Left lung (tissue), 10 donors: Measurements from ENCODE around the gene RPL7A. TPM values are rescaled to one million over a fixed set of nuclear protein-coding genes. Genes with fewer than 3 reads are reported as not detected.
A peak's percentile ranks its signal among the peaks of the same experiment; 100 is the strongest.

Experiments
- ATAC-seq: fragments of 200-7000 bp; cut with Tn5 transposase; one replicate; pipeline ENCODE4 v1.9.1; 2020; ENCODE audit warnings: moderate library complexity
- DNase-seq, 4 donors: peaks; one replicate each; pipeline ENCODE4 v3.0.0-alpha.2; 2013 to 2020
- H3K27ac ChIP-seq, 2 donors: fragments of 200-600 bp; sonication (generic) in 1 of 2; one replicate each; pipeline versions ENCODE4 v1.5.0 to v1.8.0; 2020 to 2021
- H3K27me3 ChIP-seq, 2 donors: fragments of 200-600 bp; sonication (generic) in 1 of 2; one replicate each; pipeline versions ENCODE4 v1.5.0 to v1.8.0; 2020 to 2021
- H3K36me3 ChIP-seq, 2 donors: fragments of 200-600 bp; sonication (generic) in 1 of 2; one replicate each; pipeline versions ENCODE4 v1.5.0 to v1.8.0; 2020 to 2021
- H3K4me1 ChIP-seq, 2 donors: fragments of 200-600 bp; one replicate each; pipeline ENCODE4 v1.8.0; 2021
- H3K4me3 ChIP-seq, 2 donors: fragments of 200-600 bp; sonication (generic) in 1 of 2; one replicate each; pipeline versions ENCODE4 v1.5.0 to v1.8.0; 2020 to 2021; ENCODE audit warnings: mild to moderate bottlenecking in 1 of 2
- H3K9me3 ChIP-seq, 2 donors: fragments of 200-600 bp; sonication (generic) in 1 of 2; one replicate each; pipeline versions ENCODE4 v1.5.0 to v1.8.0; 2020 to 2021
- intact Hi-C, 2 donors: fragments of 100-400 bp; cut with DNase I; formaldehyde crosslinking; loops; one replicate each; pipeline versions ENCODE4 v1.11.2 to v1.14.2; 2022
- polyA plus RNA-seq, 6 donors: library from polyadenylated mRNA; unstranded; fragments of 120-200 nt; gene quantifications; one replicate each; pipeline ENCODE4 v1.2.1, GENCODE V29; 2013; ENCODE audit not compliant: insufficient read length in 6 of 6
- total RNA-seq, 2 donors: library from RNA; stranded (reverse); fragmentation: NEBNext Ultra II Directional; extraction: Animal tissue kit (Norgen Biotek cat#: 25700); gene quantifications; one replicate each; pipeline ENCODE4 v1.2.1, GENCODE V29; 2021
- TF ChIP-seq, protein P1 (sequence below), 2 donors: fragments of 200-600 bp; sonication (generic) in 1 of 2; IDR thresholded peaks; one replicate each; pipeline versions ENCODE4 v1.5.0 to v1.8.0; 2021; ENCODE audit warnings: antibody characterized with exemption in 2 of 2
- donor health status: DM: no; HTN: yes; CAD: no.
- donor health status: DM: no; HTN: no; CAD: no.

The RPL7A gene
- total and polyA plus RNA-seq, 8 donors, result 1,624 to 3,322 (median 3,094) TPM

DNA sequence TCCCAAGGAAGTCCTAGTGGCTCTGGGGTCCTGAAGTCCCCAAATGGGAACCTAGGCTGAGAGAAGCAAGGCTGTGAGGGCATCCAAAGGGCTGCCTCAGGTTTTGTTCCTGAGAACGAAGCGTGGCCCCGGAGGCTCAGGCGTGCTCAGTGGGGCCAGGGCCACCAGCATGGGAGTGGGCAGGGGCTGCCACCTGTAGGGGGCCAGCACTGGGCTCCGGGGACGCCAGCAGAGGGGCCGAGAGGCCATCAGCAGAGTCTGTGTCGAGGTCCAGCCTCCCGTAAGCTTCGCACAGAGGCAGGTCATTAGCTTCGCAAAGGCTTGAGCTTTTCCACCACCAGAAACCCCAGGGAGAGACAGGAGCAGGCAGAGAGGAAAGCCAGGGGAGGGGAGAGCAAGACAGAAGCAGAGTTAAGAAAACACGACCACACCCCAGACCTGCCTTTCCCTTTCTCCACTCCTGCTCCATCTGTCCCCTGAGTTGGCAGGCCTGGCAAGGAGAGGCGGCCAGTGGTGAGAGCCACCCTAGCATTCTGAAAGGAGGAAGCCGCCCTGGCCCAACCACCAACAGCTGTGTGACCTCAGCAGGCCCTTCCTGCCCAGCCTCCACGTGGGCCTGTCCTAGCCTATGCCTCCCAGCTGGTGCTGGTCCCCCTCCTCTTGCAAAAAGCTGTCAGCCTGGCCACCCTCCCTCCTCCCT, 6.5 kb upstream of the RPL7A start:
- Histone ChIP-seq H3K27ac (peak overlapping the region in 1 of 2 donors; percentile 85), H3K4me3 (peak overlapping the region in 1 of 2 donors; percentile 20), H3K27me3 (no peaks in the 10 kb centered on the region), H3K36me3 (peaks cover 0 to 72% of the 10 kb centered on the region in 2 donors), H3K4me1 (peaks cover 3 to 61% of the 10 kb centered on the region in 2 donors), H3K9me3 (no peaks in the 10 kb centered on the region)
- ATAC-seq (peak; percentile 73), DNase-seq (peak in 3 of 4 donors; percentile 13 to 91 (median 80))
- intact Hi-C loops, result no loop called here
- TF ChIP-seq, protein P1, sequence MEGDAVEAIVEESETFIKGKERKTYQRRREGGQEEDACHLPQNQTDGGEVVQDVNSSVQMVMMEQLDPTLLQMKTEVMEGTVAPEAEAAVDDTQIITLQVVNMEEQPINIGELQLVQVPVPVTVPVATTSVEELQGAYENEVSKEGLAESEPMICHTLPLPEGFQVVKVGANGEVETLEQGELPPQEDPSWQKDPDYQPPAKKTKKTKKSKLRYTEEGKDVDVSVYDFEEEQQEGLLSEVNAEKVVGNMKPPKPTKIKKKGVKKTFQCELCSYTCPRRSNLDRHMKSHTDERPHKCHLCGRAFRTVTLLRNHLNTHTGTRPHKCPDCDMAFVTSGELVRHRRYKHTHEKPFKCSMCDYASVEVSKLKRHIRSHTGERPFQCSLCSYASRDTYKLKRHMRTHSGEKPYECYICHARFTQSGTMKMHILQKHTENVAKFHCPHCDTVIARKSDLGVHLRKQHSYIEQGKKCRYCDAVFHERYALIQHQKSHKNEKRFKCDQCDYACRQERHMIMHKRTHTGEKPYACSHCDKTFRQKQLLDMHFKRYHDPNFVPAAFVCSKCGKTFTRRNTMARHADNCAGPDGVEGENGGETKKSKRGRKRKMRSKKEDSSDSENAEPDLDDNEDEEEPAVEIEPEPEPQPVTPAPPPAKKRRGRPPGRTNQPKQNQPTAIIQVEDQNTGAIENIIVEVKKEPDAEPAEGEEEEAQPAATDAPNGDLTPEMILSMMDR (IDR thresholded peaks at IDR 0.05), result no peak

DNA sequence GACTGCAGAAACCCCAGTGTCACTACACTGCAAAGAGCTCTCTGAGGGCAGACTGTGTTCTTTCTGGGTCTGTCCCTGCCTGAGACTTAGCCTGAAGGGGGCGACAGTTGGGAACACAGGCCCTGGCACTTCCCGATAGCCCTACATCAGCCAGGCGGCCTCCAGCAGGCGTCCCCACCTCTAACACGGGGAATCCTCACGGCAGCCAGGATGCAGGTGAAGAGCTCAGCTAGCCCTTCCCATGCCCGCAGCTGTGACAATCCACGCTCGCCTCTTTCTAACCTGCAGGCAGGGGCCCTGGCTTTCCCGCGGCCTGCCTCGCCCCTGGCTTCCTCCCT, 6.0 kb upstream of the RPL7A start:
- peak overlapping the region in 1 of 2 donors; percentile 20 for H3K4me3 ChIP-seq
- H3K27me3 ChIP-seq, result no peaks in the 10 kb centered on the region
- H3K9me3 ChIP-seq, result no peaks in the 10 kb centered on the region
- DNase-seq, result peak in 1 of 4 donors; percentile 56
- peaks cover 0 to 61% of the 10 kb centered on the region in 2 donors for H3K4me1 ChIP-seq
- ATAC-seq, result no peak
- H3K36me3 ChIP-seq, result peaks cover 0 to 72% of the 10 kb centered on the region in 2 donors
- TF ChIP-seq, protein P1 (IDR thresholded peaks at IDR 0.05), result no peak
- intact Hi-C loops, result no loop called here
- peak overlapping the region in 1 of 2 donors; percentile 85 for H3K27ac ChIP-seq

DNA sequence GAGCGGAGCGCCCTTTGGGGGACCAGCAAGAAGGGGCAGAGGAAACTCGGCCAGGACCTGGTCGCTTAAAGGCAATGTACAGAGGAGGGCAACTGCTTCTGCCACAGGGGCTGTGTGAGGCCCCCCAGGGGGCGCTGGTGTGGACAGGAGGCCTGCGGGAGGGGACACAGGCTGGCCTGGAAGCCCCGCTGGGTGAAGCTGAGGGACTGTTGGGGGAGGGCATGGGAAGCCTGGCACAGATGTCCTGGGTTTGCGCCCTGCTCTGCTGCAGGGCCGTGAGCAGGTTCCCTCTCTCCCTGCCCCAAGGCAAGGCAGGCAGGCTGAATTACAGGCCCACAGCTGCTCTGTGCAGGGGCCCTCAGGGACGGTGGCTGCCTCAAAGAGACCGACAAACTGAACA, 5.4 kb upstream of the RPL7A start:
- peaks cover 0 to 72% of the 10 kb centered on the region in 2 donors for H3K36me3 ChIP-seq
- no peak overlapping the region for H3K4me3 ChIP-seq
- H3K9me3 ChIP-seq, result no peaks in the 10 kb centered on the region
- H3K27me3 ChIP-seq, result no peaks in the 10 kb centered on the region
- intact Hi-C loops, result no loop called here
- ATAC-seq (no peak), DNase-seq (peak in 1 of 4 donors; percentile 72)
- H3K27ac ChIP-seq, result peak overlapping the region in 1 of 2 donors; percentile 85
- H3K4me1 ChIP-seq, result peaks cover 0 to 59% of the 10 kb centered on the region in 2 donors
- TF ChIP-seq, protein P1 (IDR thresholded peaks at IDR 0.05), result no peak

DNA sequence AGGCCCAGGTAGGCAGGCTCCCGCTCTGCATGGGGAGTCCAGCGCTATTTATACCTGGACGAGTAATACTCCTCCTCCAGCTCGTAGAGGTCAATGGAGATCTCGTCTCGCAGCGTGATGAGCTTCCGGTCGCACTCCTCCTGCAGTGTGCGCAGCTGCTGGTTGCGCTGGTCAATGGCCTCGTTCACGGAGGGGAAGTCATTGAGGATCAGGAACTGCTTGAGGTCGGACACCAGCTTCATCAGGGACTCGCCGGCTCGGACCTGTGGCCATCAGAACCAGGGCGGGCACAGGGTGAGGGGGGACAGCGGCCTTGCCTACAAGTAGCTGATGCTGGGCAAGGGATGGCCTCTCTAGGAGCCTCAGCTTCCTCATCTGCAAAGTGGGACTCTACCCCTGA, 3.9 kb upstream of the RPL7A start:
- peaks cover 0 to 73% of the 10 kb centered on the region in 2 donors for H3K36me3 ChIP-seq
- no peak overlapping the region for H3K4me3 ChIP-seq
- TF ChIP-seq, protein P1 (IDR thresholded peaks at IDR 0.05), result no peak
- peak in 1 of 4 donors; percentile 54 for DNase-seq
- H3K9me3 ChIP-seq, result no peaks in the 10 kb centered on the region
- no peaks in the 10 kb centered on the region for H3K27me3 ChIP-seq
- no peak for ATAC-seq
- intact Hi-C loops, result no loop called here
- H3K27ac ChIP-seq, result no peak overlapping the region
- peaks cover 5 to 61% of the 10 kb centered on the region in 2 donors for H3K4me1 ChIP-seq

DNA sequence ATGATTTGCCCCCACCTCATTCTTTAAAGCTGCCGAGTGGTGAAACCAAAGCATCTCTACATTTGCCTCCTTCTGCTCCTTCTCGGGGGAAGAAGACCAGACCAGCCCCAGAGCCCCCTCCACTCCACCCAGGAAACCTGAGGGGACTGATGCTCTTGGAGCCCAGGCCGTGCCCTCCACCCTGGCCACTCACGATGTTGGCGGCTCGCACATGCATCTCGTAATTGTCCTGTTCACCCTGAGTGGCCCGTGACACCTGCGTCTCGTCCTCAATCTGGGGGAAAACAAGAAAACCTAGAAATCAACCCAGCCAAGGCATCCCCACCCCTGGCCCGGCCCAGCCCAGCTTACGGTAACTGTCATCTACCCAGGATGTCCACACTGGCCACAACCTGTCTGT, 3.0 kb upstream of the RPL7A start:
- Histone ChIP-seq H3K4me1 (peaks cover 9 to 61% of the 10 kb centered on the region in 2 donors), H3K27me3 (no peaks in the 10 kb centered on the region), H3K4me3 (no peak overlapping the region), H3K36me3 (peaks cover 0 to 73% of the 10 kb centered on the region in 2 donors), H3K9me3 (no peaks in the 10 kb centered on the region), H3K27ac (no peak overlapping the region)
- intact Hi-C loops, result no loop called here
- peak in 1 of 4 donors; percentile 44 for DNase-seq
- TF ChIP-seq, protein P1 (IDR thresholded peaks at IDR 0.05), result no peak
- ATAC-seq, result no peak
